ENCODE data around the gene FAT2. TPM values are rescaled to one million over a fixed set of nuclear protein-coding genes. Genes with fewer than 3 reads are reported as not detected.

The FAT2 gene
- total RNA-seq, 2 experiments from 2014 or later = not detected

- intact Hi-C loops (cut with DNase I, micrococcal nuclease) = no loop called here
- ChIA-PET CTCF (no interaction called here), POLR2A (no interaction called here)
- H3K4me3 Mint-ChIP-seq = no peak overlapping the region
- H3K36me3 Mint-ChIP-seq (ENCODE audit: low read depth) = no peaks in the 10 kb centered on the region
- H3K9me3 Mint-ChIP-seq (ENCODE audit: low read depth) = no peaks in the 10 kb centered on the region
- no peak for DNase-seq
- H3K4me1 Mint-ChIP-seq = no peaks in the 10 kb centered on the region
- ATAC-seq = no peak
- no peak overlapping the region for H3K27ac Mint-ChIP-seq
- H3K27me3 Mint-ChIP-seq = no peaks in the 10 kb centered on the region
Measured at GRCh38 chr5:151549713-151550112, 41.4 kb downstream of the FAT2 start.

- no peak overlapping the region for H3K4me3 Mint-ChIP-seq
- ATAC-seq (peak; percentile 30), DNase-seq (no peak)
- no peaks in the 10 kb centered on the region for H3K36me3 Mint-ChIP-seq (ENCODE audit: low read depth)
- no peaks in the 10 kb centered on the region for H3K4me1 Mint-ChIP-seq
- ChIA-PET CTCF (interaction anchor here (0.6 to 1.3 kb wide), 2 partner anchors 24 to 104 kb away, joined by 3 to 4 read pairs; no protein-coding TSS in a partner anchor), POLR2A (no interaction called here)
- intact Hi-C loops (cut with DNase I, micrococcal nuclease) = no loop called here
- H3K27me3 Mint-ChIP-seq = no peaks in the 10 kb centered on the region
- no peak overlapping the region for H3K27ac Mint-ChIP-seq
- no peaks in the 10 kb centered on the region for H3K9me3 Mint-ChIP-seq (ENCODE audit: low read depth)
Measured at GRCh38 chr5:151547364-151547763, 43.8 kb downstream of the FAT2 start.

GRCh38 chr5:151541571-151541970 lies 49.6 kb downstream of the FAT2 start:
- no peak for DNase-seq
- H3K4me3 Mint-ChIP-seq = no peak overlapping the region
- no peaks in the 10 kb centered on the region for H3K4me1 Mint-ChIP-seq
- no peak overlapping the region for H3K27ac Mint-ChIP-seq
- no peaks in the 10 kb centered on the region for H3K9me3 Mint-ChIP-seq (ENCODE audit: low read depth)
- POLR2A ChIA-PET = no interaction called here
- CTCF ChIA-PET = no interaction called here
- intact Hi-C loops (cut with DNase I, micrococcal nuclease) = no loop called here
- no peak for ATAC-seq
- no peaks in the 10 kb centered on the region for H3K27me3 Mint-ChIP-seq
- no peaks in the 10 kb centered on the region for H3K36me3 Mint-ChIP-seq (ENCODE audit: low read depth)

Other genes with a start within 250 kb of the FAT2 start
- gene SLC36A2, start 243.8 kb downstream of the FAT2 start, total RNA-seq = not detected
- 1 to 10 TPM; 3.4 to 4.4 TPM for gene SLC36A1, start 143.7 kb downstream of the FAT2 start, total RNA-seq
- gene SPARC, start 95.6 kb upstream of the FAT2 start, total RNA-seq = under 1 TPM; 0.30 to 0.67 TPM
- gene ATOX1, start 167.3 kb upstream of the FAT2 start, total RNA-seq = 10 to 100 TPM; 74.8 to 85.9 TPM
- gene G3BP1, start 180.6 kb upstream of the FAT2 start, total RNA-seq = 100 to 1,000 TPM; 253 to 280 TPM